Caki2 (cell line): ENCODE results near the gene TLCD4. TPM values are rescaled to one million over a fixed set of nuclear protein-coding genes. Genes with fewer than 3 reads are reported as not detected.
"Not testable (repeated sequence)": the region's sequence is repeated elsewhere in the genome, so short reads cannot be mapped to it uniquely, and the experiment has no call there.

Experiments used
- DNase-seq: peaks from one replicate; pipeline ENCODE4 v3.0.0-alpha.2; 2015; ENCODE audit warnings: low read depth
- in situ Hi-C: cut with HindIII; loops from 2 replicates; pipeline ENCODE4 v1.10.0; 2016; ENCODE audit warnings: low sequenced_read_pairs, low pct_unique_long_range_greater_than_20kb, mixed read lengths
- total RNA-seq: library from RNA; depleted of rRNA; stranded (reverse); fragments of >200 nt; shearing (Covaris generic); gene quantifications from 2 replicates; pipeline ENCODE4 v1.2.3, GENCODE V29; 2014; ENCODE audit warnings: low replicate concordance; rRNA removed

TLCD4 gene
- total RNA-seq, 1 experiment from 2014 or later = 11.3 TPM

- in situ Hi-C loops = no loop called here
- DNase-seq = no peak
Measured at GRCh38 chr1:95132762-95133161, 15.6 kb downstream of the TLCD4 start.

- no peak for DNase-seq
- in situ Hi-C loops = no loop called here
Measured at GRCh38 chr1:95133687-95134086, 16.5 kb downstream of the TLCD4 start.

- no peak for DNase-seq
- in situ Hi-C loops = no loop called here
Measured at GRCh38 chr1:95138223-95138622, 21.1 kb downstream of the TLCD4 start.

GRCh38 chr1:95139039-95139438 is 21.9 kb downstream of the TLCD4 start:
- in situ Hi-C loops = no loop called here
- no peak for DNase-seq

GRCh38 chr1:95140791-95141190 is 23.6 kb downstream of the TLCD4 start:
- in situ Hi-C loops = no loop called here
- DNase-seq = no peak

GRCh38 chr1:95145493-95145892 is 28.3 kb downstream of the TLCD4 start:
- DNase-seq = no peak
- in situ Hi-C loops = no loop called here

- in situ Hi-C loops = no loop called here
- no peak for DNase-seq
Measured at GRCh38 chr1:95146637-95147036, 29.5 kb downstream of the TLCD4 start.

GRCh38 chr1:95154096-95154495 is 36.9 kb downstream of the TLCD4 start:
- in situ Hi-C loops = no loop called here
- DNase-seq = no peak

GRCh38 chr1:95165569-95165968 is 48.4 kb downstream of the TLCD4 start:
- in situ Hi-C loops, DNase-seq: not testable (repeated sequence)

Other genes with a start within 250 kb of the TLCD4 start
- 95.0 and 106 TPM in 2 replicates for gene CNN3, start 190.2 kb upstream of the TLCD4 start, total RNA-seq
- 1.6 and 2.4 TPM in 2 replicates for gene ALG14, start 44.4 kb upstream of the TLCD4 start, total RNA-seq
- gene RWDD3, start 116.9 kb downstream of the TLCD4 start, total RNA-seq = 12.0 and 15.9 TPM in 2 replicates